Glomerular visceral epithelial cell (primary cell): ENCODE measurements around the gene TDRD5.
A peak's percentile ranks its signal among the peaks of the same experiment; 100 is the strongest.
"Not testable (repeated sequence)": the region's sequence is repeated elsewhere in the genome, so short reads cannot be mapped to it uniquely, and the experiment has no call there.

ENCODE experiments used
- DNase-seq: peaks from one replicate; pipeline ENCODE4 v3.0.0-alpha.2; 2016; ENCODE audit errors: extremely low spot score

Gene TDRD5

GRCh38 chr1:179601093-179601492 lies 9.5 kb downstream of the TDRD5 start:
- DNase-seq: no peak

GRCh38 chr1:179612361-179612760 lies 20.7 kb downstream of the TDRD5 start:
- no peak for DNase-seq

GRCh38 chr1:179630719-179631118 lies 39.1 kb downstream of the TDRD5 start:
- DNase-seq: no peak

GRCh38 chr1:179632868-179633267 lies 41.2 kb downstream of the TDRD5 start:
- no peak for DNase-seq

GRCh38 chr1:179637211-179637860 lies 45.7 kb downstream of the TDRD5 start:
- no peak for DNase-seq

- DNase-seq: no peak
Measured at GRCh38 chr1:179661018-179661417, 69.4 kb downstream of the TDRD5 start.

GRCh38 chr1:179663810-179664209 lies 72.2 kb downstream of the TDRD5 start:
- no peak for DNase-seq

- DNase-seq: no peak
Measured at GRCh38 chr1:179677882-179678281, 86.2 kb downstream of the TDRD5 start.

- DNase-seq: not testable (repeated sequence)
Measured at GRCh38 chr1:179694530-179694929, 102.9 kb downstream of the TDRD5 start.

- DNase-seq: no peak
Measured at GRCh38 chr1:179702946-179703539, 111.4 kb downstream of the TDRD5 start.

GRCh38 chr1:179706339-179706941 lies 114.8 kb downstream of the TDRD5 start:
- peak; percentile 67 for DNase-seq

GRCh38 chr1:179707406-179707805 lies 115.8 kb downstream of the TDRD5 start:
- DNase-seq: no peak

GRCh38 chr1:179708434-179709195 lies 117.0 kb downstream of the TDRD5 start:
- no peak for DNase-seq

GRCh38 chr1:179709841-179710329 lies 118.3 kb downstream of the TDRD5 start:
- DNase-seq: no peak

- DNase-seq: no peak
Measured at GRCh38 chr1:179714159-179714558, 122.5 kb downstream of the TDRD5 start.

- no peak for DNase-seq
Measured at GRCh38 chr1:179714623-179715022, 123.0 kb downstream of the TDRD5 start.

- DNase-seq: no peak
Measured at GRCh38 chr1:179719272-179719671, 127.6 kb downstream of the TDRD5 start.

- DNase-seq: no peak
Measured at GRCh38 chr1:179728271-179728670, 136.6 kb downstream of the TDRD5 start.

- no peak for DNase-seq
Measured at GRCh38 chr1:179729881-179730280, 138.2 kb downstream of the TDRD5 start.

GRCh38 chr1:179731643-179732042 lies 140.0 kb downstream of the TDRD5 start:
- DNase-seq: no peak
